Measurements from ENCODE around the gene FAM222A. TPM values are rescaled to one million over a fixed set of nuclear protein-coding genes. Genes with fewer than 3 reads are reported as not detected.

FAM222A gene
- total RNA-seq, 4 donors from 2014 or later: 7.0 to 24.3 (median 13.5) TPM

GRCh38 chr12:109782326-109782703, 68.7 kb downstream of the FAM222A start:
- Histone ChIP-seq H3K4me3 (no peak overlapping the region), H3K27ac (no peak overlapping the region), H3K9me3 (no peaks in the 10 kb centered on the region), H3K4me1 (no peaks in the 10 kb centered on the region), H3K27me3 (no peaks in the 10 kb centered on the region), H3K36me3 (no peaks in the 10 kb centered on the region)
- intact Hi-C loops (cut with DNase I; ENCODE audit: low total_unique reads): no loop called here
- ATAC-seq: no peak
- in situ Hi-C loops (cut with MboI; ENCODE audit: low sequenced_read_pairs in 4 of 4): no loop called here
- TF ChIP-seq POLR2A (IDR thresholded peaks at IDR 0.05): no peak
- TF ChIP-seq, protein P1, sequence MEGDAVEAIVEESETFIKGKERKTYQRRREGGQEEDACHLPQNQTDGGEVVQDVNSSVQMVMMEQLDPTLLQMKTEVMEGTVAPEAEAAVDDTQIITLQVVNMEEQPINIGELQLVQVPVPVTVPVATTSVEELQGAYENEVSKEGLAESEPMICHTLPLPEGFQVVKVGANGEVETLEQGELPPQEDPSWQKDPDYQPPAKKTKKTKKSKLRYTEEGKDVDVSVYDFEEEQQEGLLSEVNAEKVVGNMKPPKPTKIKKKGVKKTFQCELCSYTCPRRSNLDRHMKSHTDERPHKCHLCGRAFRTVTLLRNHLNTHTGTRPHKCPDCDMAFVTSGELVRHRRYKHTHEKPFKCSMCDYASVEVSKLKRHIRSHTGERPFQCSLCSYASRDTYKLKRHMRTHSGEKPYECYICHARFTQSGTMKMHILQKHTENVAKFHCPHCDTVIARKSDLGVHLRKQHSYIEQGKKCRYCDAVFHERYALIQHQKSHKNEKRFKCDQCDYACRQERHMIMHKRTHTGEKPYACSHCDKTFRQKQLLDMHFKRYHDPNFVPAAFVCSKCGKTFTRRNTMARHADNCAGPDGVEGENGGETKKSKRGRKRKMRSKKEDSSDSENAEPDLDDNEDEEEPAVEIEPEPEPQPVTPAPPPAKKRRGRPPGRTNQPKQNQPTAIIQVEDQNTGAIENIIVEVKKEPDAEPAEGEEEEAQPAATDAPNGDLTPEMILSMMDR (IDR thresholded peaks at IDR 0.05 in 4 of 5, conservative IDR thresholded peaks at IDR 0.05 in 1 of 5): no peak
- DNase-seq: no peak

DNA sequence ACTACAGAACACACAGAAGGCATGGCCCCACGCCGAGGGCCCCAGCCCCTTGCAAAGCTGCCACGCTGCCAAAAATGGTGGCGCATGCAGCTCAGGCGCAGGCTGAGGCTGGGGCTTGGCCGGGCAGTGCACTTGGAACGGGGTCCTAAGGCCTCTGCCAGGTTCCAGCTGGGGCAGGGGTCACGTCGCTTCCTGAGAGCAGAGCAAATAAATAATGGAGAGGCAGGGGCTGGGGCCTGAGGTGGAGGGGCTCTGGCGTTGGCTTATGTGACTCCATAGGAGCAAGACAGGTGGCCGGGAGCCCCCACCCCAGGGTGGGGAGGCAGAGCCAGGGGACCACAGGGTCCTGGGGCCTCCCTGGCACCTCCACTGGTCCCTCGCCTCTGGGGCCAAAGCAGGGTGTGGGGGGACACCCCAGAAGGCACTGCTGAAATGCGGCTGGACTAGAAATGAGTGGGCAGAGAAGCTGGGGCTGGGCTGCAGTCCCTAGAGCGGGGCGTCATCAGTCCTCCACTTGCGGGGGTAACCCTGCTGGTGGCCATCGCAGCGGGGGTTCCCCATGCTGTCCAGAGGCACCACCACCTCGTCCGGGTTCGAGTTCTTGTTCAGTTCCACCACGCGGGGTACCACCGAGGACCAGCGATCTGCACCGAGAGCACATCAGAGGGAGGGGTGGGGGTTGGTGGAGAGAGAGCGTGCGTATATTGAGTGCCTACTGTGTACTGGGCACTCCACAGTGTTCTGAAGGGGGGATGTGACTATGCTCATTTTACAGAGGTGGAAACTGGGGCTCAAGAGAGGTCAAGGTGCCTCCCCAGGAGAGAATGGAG, 69.7 kb downstream of the FAM222A start:
- Histone ChIP-seq H3K27me3 (no peaks in the 10 kb centered on the region), H3K9me3 (no peaks in the 10 kb centered on the region), H3K36me3 (no peaks in the 10 kb centered on the region), H3K4me3 (no peak overlapping the region), H3K27ac (no peak overlapping the region), H3K4me1 (no peaks in the 10 kb centered on the region)
- TF ChIP-seq POLR2A (IDR thresholded peaks at IDR 0.05): no peak
- TF ChIP-seq, protein P1 (IDR thresholded peaks at IDR 0.05 in 4 of 5, conservative IDR thresholded peaks at IDR 0.05 in 1 of 5): no peak
- intact Hi-C loops (cut with DNase I; ENCODE audit: low total_unique reads) (no loop called here), in situ Hi-C loops (cut with MboI; ENCODE audit: low sequenced_read_pairs in 4 of 4) (no loop called here)
- no peak for ATAC-seq
- no peak for DNase-seq

DNA sequence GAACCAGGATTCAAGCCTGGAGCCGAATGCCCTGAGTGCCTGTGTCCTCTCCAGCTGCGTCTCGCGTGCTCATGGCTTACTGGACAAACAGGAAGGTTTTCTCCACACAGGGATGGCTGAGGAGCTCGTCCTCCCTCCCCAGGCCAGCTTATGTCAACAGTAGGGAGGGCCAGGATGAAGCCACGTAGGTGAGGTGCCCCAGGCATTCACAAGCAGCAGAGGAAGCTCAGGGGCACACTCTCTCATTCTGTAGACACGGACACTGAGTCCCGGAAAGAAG, 70.3 kb downstream of the FAM222A start:
- Histone ChIP-seq H3K27ac (no peak overlapping the region), H3K4me1 (no peaks in the 10 kb centered on the region), H3K36me3 (no peaks in the 10 kb centered on the region), H3K4me3 (no peak overlapping the region), H3K9me3 (no peaks in the 10 kb centered on the region), H3K27me3 (no peaks in the 10 kb centered on the region)
- ATAC-seq (no peak), DNase-seq (no peak)
- in situ Hi-C loops (cut with MboI; ENCODE audit: low sequenced_read_pairs in 4 of 4): no loop called here
- TF ChIP-seq, protein P1 (IDR thresholded peaks at IDR 0.05 in 4 of 5, conservative IDR thresholded peaks at IDR 0.05 in 1 of 5): no peak
- TF ChIP-seq POLR2A (IDR thresholded peaks at IDR 0.05): no peak
- intact Hi-C loops (cut with DNase I; ENCODE audit: low total_unique reads): no loop called here

- no peak for ATAC-seq
- no peak for TF ChIP-seq POLR2A (IDR thresholded peaks at IDR 0.05)
- TF ChIP-seq, protein P1 (IDR thresholded peaks at IDR 0.05 in 4 of 5, conservative IDR thresholded peaks at IDR 0.05 in 1 of 5): no peak
- no peaks in the 10 kb centered on the region for H3K27me3 ChIP-seq
- in situ Hi-C loops (cut with MboI; ENCODE audit: low sequenced_read_pairs in 4 of 4): no loop called here
- intact Hi-C loops (cut with DNase I; ENCODE audit: low total_unique reads): no loop called here
- no peaks in the 10 kb centered on the region for H3K36me3 ChIP-seq
- no peaks in the 10 kb centered on the region for H3K4me1 ChIP-seq
- DNase-seq: no peak
- no peak overlapping the region for H3K4me3 ChIP-seq
- H3K27ac ChIP-seq: no peak overlapping the region
- no peaks in the 10 kb centered on the region for H3K9me3 ChIP-seq
Measured at GRCh38 chr12:109785854-109786253, 72.2 kb downstream of the FAM222A start.

GRCh38 chr12:109786799-109787198, 73.2 kb downstream of the FAM222A start:
- no peaks in the 10 kb centered on the region for H3K4me1 ChIP-seq
- H3K4me3 ChIP-seq: no peak overlapping the region
- intact Hi-C loops (cut with DNase I; ENCODE audit: low total_unique reads) (no loop called here), in situ Hi-C loops (cut with MboI; ENCODE audit: low sequenced_read_pairs in 4 of 4) (no loop called here)
- H3K27me3 ChIP-seq: no peaks in the 10 kb centered on the region
- no peaks in the 10 kb centered on the region for H3K36me3 ChIP-seq
- H3K9me3 ChIP-seq: no peaks in the 10 kb centered on the region
- H3K27ac ChIP-seq: no peak overlapping the region
- no peak for DNase-seq
- TF ChIP-seq, protein P1 (IDR thresholded peaks at IDR 0.05 in 4 of 5, conservative IDR thresholded peaks at IDR 0.05 in 1 of 5): no peak
- no peak for TF ChIP-seq POLR2A (IDR thresholded peaks at IDR 0.05)
- no peak for ATAC-seq

Data from gastrocnemius medialis (tissue), 4 donors.